HepG2 (cell line): ENCODE measurements around the gene LRFN2. TPM values are rescaled to one million over a fixed set of nuclear protein-coding genes. Genes with fewer than 3 reads are reported as not detected.

ENCODE experiments used
- ATAC-seq: fragments of 200-7000 bp; cut with Tn5 transposase; 3 replicates; pipeline ENCODE4 v1.9.1; 2020; ENCODE audit warnings: mild to moderate bottlenecking, moderate library complexity
- BruUV-seq: library from RNA; stranded (reverse); fragments of 400-500 nt; replicated peaks from 2 replicates; lab custom pipeline; 2021; lab: Mats Ljungman, UMichigan
- CTCF ChIA-PET: fragments of 300-600 bp; formaldehyde crosslinking; extraction: SDS; loops from one replicate; lab custom pipeline; 2021; ENCODE audit warnings: low total read pairs, inconsistent platforms, low intra/inter-chr PET ratio; lab: Yijun Ruan, JAX
- POLR2A ChIA-PET: fragments of 350-600 bp; sonication (Branson Sonifier 250); formaldehyde crosslinking; loops from one replicate; lab custom pipeline; 2020; ENCODE audit warnings: antibody characterized with exemption, inconsistent platforms; lab: Yijun Ruan, JAX
- DNase-seq: peaks from one replicate; pipeline ENCODE4 v3.0.0-alpha.2; 2015; ENCODE audit warnings: low spot score
- FAIRE-seq: peaks from 3 replicates; lab custom pipeline; 2011; peaks lifted over from hg19 to GRCh38; lab: Jason Lieb, UNC
- H2AFZ ChIP-seq: one replicate; pipeline ENCODE4 v1.6.1; 2011; ENCODE audit warnings: low read length, inconsistent platforms
- H3K27ac ChIP-seq: fragments of 300-600 bp; 3 replicates; pipeline ENCODE4 v1.8.0; 2011; ENCODE audit warnings: mixed run types, mild to moderate bottlenecking, mixed read lengths, low read length, inconsistent platforms; ENCODE audit not compliant: insufficient read depth; ENCODE audit errors: extremely low read length
- H3K27me3 ChIP-seq, 2 experiments: fragments of 200-600 bp in 1 of 2; 2 replicates in 1 of 2; 3 replicates in 1 of 2; pipeline versions ENCODE4 v1.6.0 to v1.8.0; 2011; ENCODE audit warnings: low read length in 2 of 2, mild to moderate bottlenecking in 2 of 2, moderate library complexity in 2 of 2, inconsistent platforms in 1 of 2; ENCODE audit not compliant: insufficient read depth in 2 of 2, control insufficient read depth in 1 of 2
- H3K36me3 ChIP-seq, 2 experiments: fragments of 200-600 bp in 1 of 2; replicated peaks in 1 of 2; 2 replicates in 1 of 2; 3 replicates in 1 of 2; pipeline versions ENCODE4 v1.5.1 to v1.8.0; 2011; ENCODE audit warnings: low read length in 2 of 2, inconsistent platforms in 1 of 2; ENCODE audit not compliant: insufficient read depth in 2 of 2, control insufficient read depth in 1 of 2
- H3K4me1 ChIP-seq: 2 replicates; pipeline ENCODE4 v1.5.1; 2012; ENCODE audit warnings: low read length, inconsistent platforms; ENCODE audit not compliant: insufficient read depth
- H3K4me2 ChIP-seq: 2 replicates; pipeline ENCODE4 v1.6.0; 2011; ENCODE audit warnings: low read depth, low read length, inconsistent platforms
- H3K4me3 ChIP-seq, 3 experiments: fragments of 200-600 bp in 1 of 3; sonication (generic), shearing (Covaris generic) in 1 of 3; replicated peaks in 1 of 3; 2 replicates each; pipeline ENCODE4 v1.5.1; 2011 to 2016; ENCODE audit warnings: low read length in 3 of 3, inconsistent platforms in 2 of 3, low read depth in 2 of 3, mild to moderate bottlenecking in 2 of 3, control low read depth in 1 of 3, mixed read lengths in 1 of 3; ENCODE audit not compliant: insufficient read depth in 1 of 3
- H3K79me2 ChIP-seq: one replicate; pipeline ENCODE4 v1.6.1; 2011; ENCODE audit warnings: low read length, inconsistent platforms; ENCODE audit not compliant: insufficient read depth
- H3K9ac ChIP-seq: 2 replicates; pipeline ENCODE4 v1.6.0; 2011; ENCODE audit warnings: mild to moderate bottlenecking, low read depth, low read length, inconsistent platforms; ENCODE audit not compliant: insufficient read depth
- H3K9me3 ChIP-seq: 2 replicates; pipeline ENCODE4 v1.5.1; 2012; ENCODE audit warnings: mild to moderate bottlenecking, low read length
- H4K20me1 ChIP-seq: 2 replicates; pipeline ENCODE4 v1.6.0; 2011; ENCODE audit warnings: inconsistent platforms, mild to moderate bottlenecking, low read length, moderate library complexity; ENCODE audit not compliant: insufficient read depth
- BCL6 ChIP-seq: IDR thresholded peaks from 2 replicates; pipeline ENCODE4 v1.6.1; 2016; ENCODE audit warnings: missing genetic modification reagents, missing compliant biosample characterization
- GZF1 ChIP-seq: sonication (generic); formaldehyde crosslinking; IDR thresholded peaks from 2 replicates; pipeline ENCODE4 v1.5.1; 2020; ENCODE audit warnings: mild to moderate bottlenecking, missing genetic modification reagents
- PRPF4 ChIP-seq: fragments of 200-400 bp; formaldehyde crosslinking; IDR thresholded peaks from 2 replicates; pipeline ENCODE4 v1.6.1; 2016; ENCODE audit warnings: low read length, low read depth; ENCODE audit not compliant: poor library complexity, severe bottlenecking
- RBM39 ChIP-seq: fragments of 200-400 bp; formaldehyde crosslinking; IDR thresholded peaks from one replicate; pipeline ENCODE4 v1.6.1; 2018; ENCODE audit warnings: antibody characterized with exemption, mild to moderate bottlenecking, low read depth, low read length; ENCODE audit not compliant: poor library complexity, severe bottlenecking
- SOX6 ChIP-seq, 2 experiments: fragments of 450-650 bp in 1 of 2; sonication (generic) in 1 of 2; formaldehyde crosslinking in 1 of 2; IDR thresholded peaks; 2 replicates each; pipeline versions ENCODE4 v1.4.0 to v1.6.1; 2017 to 2020; ENCODE audit warnings: antibody characterized with exemption in 1 of 2, mild to moderate bottlenecking in 1 of 2, missing genetic modification reagents in 1 of 2
- ZNF251 ChIP-seq: sonication (generic); formaldehyde crosslinking; IDR thresholded peaks from 2 replicates; pipeline ENCODE4 v1.9.0; 2021; ENCODE audit warnings: mild to moderate bottlenecking, missing genetic modification reagents
- ZNF44 ChIP-seq: sonication (generic); formaldehyde crosslinking; IDR thresholded peaks from 2 replicates; pipeline ENCODE4 v1.5.1; 2020; ENCODE audit warnings: mild to moderate bottlenecking, missing genetic modification reagents
- ZNF543 ChIP-seq: sonication (generic); formaldehyde crosslinking; IDR thresholded peaks from 2 replicates; pipeline ENCODE4 v1.4.0; 2020; ENCODE audit warnings: mild to moderate bottlenecking, missing genetic modification reagents
- ZNF713 ChIP-seq: sonication (generic); formaldehyde crosslinking; IDR thresholded peaks from 2 replicates; pipeline ENCODE4 v1.4.0; 2020; ENCODE audit warnings: mild to moderate bottlenecking, missing genetic modification reagents
- ZNF749 ChIP-seq: sonication (generic); formaldehyde crosslinking; IDR thresholded peaks from 2 replicates; pipeline ENCODE4 v1.8.0; 2022; ENCODE audit warnings: mild to moderate bottlenecking, missing genetic modification reagents, moderate library complexity, borderline replicate concordance
- WGBS: methylation state at CpG from one replicate; pipeline ENCODE4 v1.1.6; 2017; ENCODE audit warnings: low lambda C conversion rate; 5-methylcytosine and 5-hydroxymethylcytosine counted together
- in situ Hi-C: cut with HindIII; loops from 2 replicates; pipeline ENCODE4 v1.10.0; 2017; ENCODE audit warnings: low pct_unique_long_range_greater_than_20kb; ENCODE audit not compliant: extremely low pct_ligation_motif_present
- intact Hi-C: fragments of 100-400 bp; cut with micrococcal nuclease; formaldehyde crosslinking; loops from one replicate; pipeline ENCODE4 v1.10.0; 2022; ENCODE audit not compliant: unreplicated experiment
- polyA plus RNA-seq, 8 experiments: library from polyadenylated mRNA; depleted of rRNA in 3 of 8; stranded (reverse) in 7 of 8; unstranded in 1 of 8; fragments of >200 nt; fragmentation: Illumina TruSeq in 4 of 8; extraction: Trizol in 4 of 8; gene quantifications; 2 replicates each; pipeline versions ENCODE4 v1.2.1 to v1.2.3, GENCODE V29; 2011 to 2016; ENCODE audit warnings: low read depth in 4 of 8, missing spikeins in 1 of 8, mixed read lengths in 1 of 8; ENCODE audit not compliant: insufficient read depth in 1 of 8
- total RNA-seq, 5 experiments: library from RNA; depleted of rRNA; stranded (reverse); fragments of >200 nt; fragmentation: Illumina TruSeq; extraction: Trizol; gene quantifications; 2 replicates each; pipeline ENCODE4 v1.2.3, GENCODE V29; 2016; ENCODE audit warnings: low read depth in 1 of 5
- TF ChIP-seq, protein P1 (sequence below): sonication (generic); formaldehyde crosslinking; IDR thresholded peaks from 2 replicates; pipeline ENCODE4 v1.4.0; 2020; ENCODE audit warnings: mild to moderate bottlenecking, missing genetic modification reagents
- TF ChIP-seq, protein P2 (sequence below): sonication (generic); formaldehyde crosslinking; IDR thresholded peaks from 2 replicates; pipeline ENCODE4 v1.4.0; 2020; ENCODE audit warnings: missing genetic modification reagents; ENCODE audit errors: not compliant biosample characterization
- TF ChIP-seq, protein P3 (sequence below): IDR thresholded peaks from 2 replicates; pipeline ENCODE4 v1.4.0; 2020; ENCODE audit warnings: mild to moderate bottlenecking, missing genetic modification reagents

LRFN2 gene
- total and polyA plus RNA-seq, 2 of the 13 experiments (the other 11 are each of a cell fraction or from before 2014, with no cell fraction given), result not detected

DNA sequence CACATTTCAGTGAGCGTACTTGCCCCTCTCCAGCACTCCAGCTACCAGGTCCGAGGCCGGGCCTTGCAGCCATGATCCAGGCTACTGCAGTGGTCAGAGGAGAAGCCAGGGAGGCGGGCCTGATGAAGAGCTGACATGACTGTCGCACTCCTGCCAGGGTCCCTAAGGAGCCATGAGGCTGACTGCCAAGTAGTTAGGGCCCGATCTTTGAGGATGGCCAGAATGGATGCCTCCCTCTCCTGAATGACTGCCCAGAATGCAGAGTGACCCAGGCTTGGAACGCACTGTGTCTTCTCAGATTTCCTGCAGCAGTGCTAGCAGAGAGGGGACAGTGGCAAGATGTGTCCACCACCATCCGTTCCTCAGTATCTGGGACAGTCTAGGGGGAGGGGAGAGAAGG lies 24.7 kb upstream of the LRFN2 start:
- in situ Hi-C loops (no loop called here), intact Hi-C loops (no loop called here)
- WGBS, result 4% methylated on average over 4 of the region's 8 CpGs
- Histone ChIP-seq H3K4me1 (no peaks in the 10 kb centered on the region), H3K4me2 (no peak overlapping the region), H3K79me2 (no peaks in the 10 kb centered on the region), H3K27me3 (peaks cover 0 to 5% of the 10 kb centered on the region in 2 experiments; a peak in 1 of 5 replicates), H3K9me3 (no peaks in the 10 kb centered on the region), H3K4me3 (no peak overlapping the region), H2AFZ (no peak overlapping the region), H3K9ac (no peak overlapping the region), H4K20me1 (no peaks in the 10 kb centered on the region), H3K36me3 (no peaks in the 10 kb centered on the region), H3K27ac (no peak overlapping the region)
- DNase-seq, result no peak
- ChIA-PET CTCF (no interaction called here), POLR2A (no interaction called here)
- ATAC-seq, result no peak; the same call in 2 of the 3 replicates
- TF ChIP-seq, protein P1, sequence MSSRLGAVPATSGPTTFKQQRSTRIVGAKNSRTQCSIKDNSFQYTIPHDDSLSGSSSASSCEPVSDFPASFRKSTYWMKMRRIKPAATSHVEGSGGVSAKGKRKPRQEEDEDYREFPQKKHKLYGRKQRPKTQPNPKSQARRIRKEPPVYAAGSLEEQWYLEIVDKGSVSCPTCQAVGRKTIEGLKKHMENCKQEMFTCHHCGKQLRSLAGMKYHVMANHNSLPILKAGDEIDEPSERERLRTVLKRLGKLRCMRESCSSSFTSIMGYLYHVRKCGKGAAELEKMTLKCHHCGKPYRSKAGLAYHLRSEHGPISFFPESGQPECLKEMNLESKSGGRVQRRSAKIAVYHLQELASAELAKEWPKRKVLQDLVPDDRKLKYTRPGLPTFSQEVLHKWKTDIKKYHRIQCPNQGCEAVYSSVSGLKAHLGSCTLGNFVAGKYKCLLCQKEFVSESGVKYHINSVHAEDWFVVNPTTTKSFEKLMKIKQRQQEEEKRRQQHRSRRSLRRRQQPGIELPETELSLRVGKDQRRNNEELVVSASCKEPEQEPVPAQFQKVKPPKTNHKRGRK (CRISPR knock-in tag), result no peak
- TF ChIP-seq ZNF713 (CRISPR knock-in tag), result no peak
- TF ChIP-seq ZNF749, result no peak
- no peak for TF ChIP-seq RBM39
- no peak for TF ChIP-seq BCL6 (CRISPR knock-in tag)
- TF ChIP-seq PRPF4, result no peak
- no peak for TF ChIP-seq ZNF44 (CRISPR knock-in tag)
- no peak for TF ChIP-seq SOX6 (IDR thresholded peaks at IDR 0.05)
- TF ChIP-seq SOX6 (CRISPR knock-in tag; IDR thresholded peaks at IDR 0.05), result no peak
- no peak for TF ChIP-seq ZNF251 (CRISPR knock-in tag)
- TF ChIP-seq, protein P2, sequence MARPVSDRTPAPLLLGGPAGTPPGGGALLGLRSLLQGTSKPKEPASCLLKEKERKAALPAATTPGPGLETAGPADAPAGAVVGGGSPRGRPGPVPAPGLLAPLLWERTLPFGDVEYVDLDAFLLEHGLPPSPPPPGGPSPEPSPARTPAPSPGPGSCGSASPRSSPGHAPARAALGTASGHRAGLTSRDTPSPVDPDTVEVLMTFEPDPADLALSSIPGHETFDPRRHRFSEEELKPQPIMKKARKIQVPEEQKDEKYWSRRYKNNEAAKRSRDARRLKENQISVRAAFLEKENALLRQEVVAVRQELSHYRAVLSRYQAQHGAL, result no peak
- TF ChIP-seq ZNF543 (CRISPR knock-in tag), result no peak
- no peak for TF ChIP-seq GZF1 (CRISPR knock-in tag)
- TF ChIP-seq, protein P3, sequence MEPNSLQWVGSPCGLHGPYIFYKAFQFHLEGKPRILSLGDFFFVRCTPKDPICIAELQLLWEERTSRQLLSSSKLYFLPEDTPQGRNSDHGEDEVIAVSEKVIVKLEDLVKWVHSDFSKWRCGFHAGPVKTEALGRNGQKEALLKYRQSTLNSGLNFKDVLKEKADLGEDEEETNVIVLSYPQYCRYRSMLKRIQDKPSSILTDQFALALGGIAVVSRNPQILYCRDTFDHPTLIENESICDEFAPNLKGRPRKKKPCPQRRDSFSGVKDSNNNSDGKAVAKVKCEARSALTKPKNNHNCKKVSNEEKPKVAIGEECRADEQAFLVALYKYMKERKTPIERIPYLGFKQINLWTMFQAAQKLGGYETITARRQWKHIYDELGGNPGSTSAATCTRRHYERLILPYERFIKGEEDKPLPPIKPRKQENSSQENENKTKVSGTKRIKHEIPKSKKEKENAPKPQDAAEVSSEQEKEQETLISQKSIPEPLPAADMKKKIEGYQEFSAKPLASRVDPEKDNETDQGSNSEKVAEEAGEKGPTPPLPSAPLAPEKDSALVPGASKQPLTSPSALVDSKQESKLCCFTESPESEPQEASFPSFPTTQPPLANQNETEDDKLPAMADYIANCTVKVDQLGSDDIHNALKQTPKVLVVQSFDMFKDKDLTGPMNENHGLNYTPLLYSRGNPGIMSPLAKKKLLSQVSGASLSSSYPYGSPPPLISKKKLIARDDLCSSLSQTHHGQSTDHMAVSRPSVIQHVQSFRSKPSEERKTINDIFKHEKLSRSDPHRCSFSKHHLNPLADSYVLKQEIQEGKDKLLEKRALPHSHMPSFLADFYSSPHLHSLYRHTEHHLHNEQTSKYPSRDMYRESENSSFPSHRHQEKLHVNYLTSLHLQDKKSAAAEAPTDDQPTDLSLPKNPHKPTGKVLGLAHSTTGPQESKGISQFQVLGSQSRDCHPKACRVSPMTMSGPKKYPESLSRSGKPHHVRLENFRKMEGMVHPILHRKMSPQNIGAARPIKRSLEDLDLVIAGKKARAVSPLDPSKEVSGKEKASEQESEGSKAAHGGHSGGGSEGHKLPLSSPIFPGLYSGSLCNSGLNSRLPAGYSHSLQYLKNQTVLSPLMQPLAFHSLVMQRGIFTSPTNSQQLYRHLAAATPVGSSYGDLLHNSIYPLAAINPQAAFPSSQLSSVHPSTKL, result no peak
- BruUV-seq, result no TSS peak
- no peak for FAIRE-seq
